Endothelial cell (in vitro differentiated cells): ENCODE data around the gene TLR5. TPM values are rescaled to one million over a fixed set of nuclear protein-coding genes. Genes with fewer than 3 reads are reported as not detected.

Experiments
- DNase-seq: peaks from one replicate; pipeline ENCODE4 v3.0.0; 2021; ENCODE audit warnings: low spot score
- H3K27ac Mint-ChIP-seq: one replicate; pipeline ENCODE4 v1.8.0; 2021; ENCODE audit warnings: mixed read lengths, inconsistent platforms; ENCODE audit not compliant: unreplicated experiment
- H3K27me3 Mint-ChIP-seq: one replicate; pipeline ENCODE4 v1.8.0; 2021; ENCODE audit warnings: mild to moderate bottlenecking, moderate library complexity, mixed read lengths, inconsistent platforms; ENCODE audit not compliant: unreplicated experiment
- H3K36me3 Mint-ChIP-seq: one replicate; pipeline ENCODE4 v1.8.0; 2021; ENCODE audit warnings: mild to moderate bottlenecking, low read depth, mixed read lengths, inconsistent platforms; ENCODE audit not compliant: unreplicated experiment
- H3K4me1 Mint-ChIP-seq: one replicate; pipeline ENCODE4 v1.8.0; 2021; ENCODE audit warnings: mild to moderate bottlenecking, mixed read lengths, inconsistent platforms; ENCODE audit not compliant: unreplicated experiment
- H3K4me3 Mint-ChIP-seq: one replicate; pipeline ENCODE4 v1.8.0; 2021; ENCODE audit warnings: mild to moderate bottlenecking, mixed read lengths, inconsistent platforms; ENCODE audit not compliant: unreplicated experiment
- H3K9me3 Mint-ChIP-seq: one replicate; pipeline ENCODE4 v1.8.0; 2021; ENCODE audit warnings: mixed read lengths, inconsistent platforms; ENCODE audit not compliant: unreplicated experiment
- total RNA-seq: library from RNA; stranded (reverse); fragmentation: NEBNext Ultra II Directional; extraction: Animal tissue kit (Norgen Biotek cat#: 25700); gene quantifications from one replicate; pipeline ENCODE4 v1.2.1, GENCODE V29; 2021; ENCODE audit not compliant: unreplicated experiment
- TF ChIP-seq, protein P1 (sequence below): fragments of 200-600 bp; sonication (generic); IDR thresholded peaks from one replicate; pipeline ENCODE4 v1.5.0; 2021; ENCODE audit warnings: antibody characterized with exemption; ENCODE audit not compliant: unreplicated experiment

TLR5 gene
- total RNA-seq, 1 donor from 2014 or later, result 0.77 TPM

- no peaks in the 10 kb centered on the region for H3K36me3 Mint-ChIP-seq
- TF ChIP-seq, protein P1, sequence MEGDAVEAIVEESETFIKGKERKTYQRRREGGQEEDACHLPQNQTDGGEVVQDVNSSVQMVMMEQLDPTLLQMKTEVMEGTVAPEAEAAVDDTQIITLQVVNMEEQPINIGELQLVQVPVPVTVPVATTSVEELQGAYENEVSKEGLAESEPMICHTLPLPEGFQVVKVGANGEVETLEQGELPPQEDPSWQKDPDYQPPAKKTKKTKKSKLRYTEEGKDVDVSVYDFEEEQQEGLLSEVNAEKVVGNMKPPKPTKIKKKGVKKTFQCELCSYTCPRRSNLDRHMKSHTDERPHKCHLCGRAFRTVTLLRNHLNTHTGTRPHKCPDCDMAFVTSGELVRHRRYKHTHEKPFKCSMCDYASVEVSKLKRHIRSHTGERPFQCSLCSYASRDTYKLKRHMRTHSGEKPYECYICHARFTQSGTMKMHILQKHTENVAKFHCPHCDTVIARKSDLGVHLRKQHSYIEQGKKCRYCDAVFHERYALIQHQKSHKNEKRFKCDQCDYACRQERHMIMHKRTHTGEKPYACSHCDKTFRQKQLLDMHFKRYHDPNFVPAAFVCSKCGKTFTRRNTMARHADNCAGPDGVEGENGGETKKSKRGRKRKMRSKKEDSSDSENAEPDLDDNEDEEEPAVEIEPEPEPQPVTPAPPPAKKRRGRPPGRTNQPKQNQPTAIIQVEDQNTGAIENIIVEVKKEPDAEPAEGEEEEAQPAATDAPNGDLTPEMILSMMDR, result no peak
- H3K9me3 Mint-ChIP-seq, result no peaks in the 10 kb centered on the region
- H3K4me3 Mint-ChIP-seq, result no peak overlapping the region
- H3K27ac Mint-ChIP-seq, result no peak overlapping the region
- H3K4me1 Mint-ChIP-seq, result peaks cover 17% of the 10 kb centered on the region
- DNase-seq, result no peak
- peaks cover 9% of the 10 kb centered on the region for H3K27me3 Mint-ChIP-seq
Observed at GRCh38 chr1:223082914-223083313, 60.1 kb downstream of the TLR5 start.

- TF ChIP-seq, protein P1, result peak; percentile 85
- peak; percentile 88 for DNase-seq
- Mint-ChIP-seq H3K4me1 (peaks cover 30% of the 10 kb centered on the region), H3K36me3 (no peaks in the 10 kb centered on the region), H3K9me3 (no peaks in the 10 kb centered on the region), H3K27ac (no peak overlapping the region), H3K4me3 (no peak overlapping the region), H3K27me3 (peaks cover 13% of the 10 kb centered on the region)
Observed at GRCh38 chr1:223081181-223081994, 61.7 kb downstream of the TLR5 start.

DNA sequence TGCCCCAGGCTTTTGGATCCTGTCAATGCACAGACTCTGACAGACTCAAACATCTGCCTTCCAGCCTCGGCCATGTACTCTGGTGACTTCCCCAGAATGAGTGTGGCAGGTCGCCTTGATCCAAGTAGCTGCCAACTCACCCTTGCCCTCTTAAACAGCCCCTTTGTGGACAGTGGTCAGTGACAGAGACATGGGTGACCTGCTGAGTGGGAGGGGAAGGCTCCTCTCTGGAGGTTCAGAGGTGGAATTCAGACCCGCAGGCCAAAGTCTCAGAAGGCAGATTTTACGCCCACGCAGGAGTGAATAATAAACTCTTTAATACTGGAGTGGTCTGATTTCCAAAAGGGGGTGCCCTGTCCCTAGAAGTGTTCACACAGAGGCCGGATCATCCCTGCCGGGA, 63.5 kb downstream of the TLR5 start:
- DNase-seq, result no peak
- Mint-ChIP-seq H3K4me1 (peaks cover 48% of the 10 kb centered on the region), H3K27me3 (peaks cover 14% of the 10 kb centered on the region), H3K4me3 (no peak overlapping the region), H3K9me3 (no peaks in the 10 kb centered on the region), H3K36me3 (peaks cover 5% of the 10 kb centered on the region), H3K27ac (peak overlapping the region; percentile 52)
- TF ChIP-seq, protein P1, result no peak

GRCh38 chr1:223077247-223077833, 65.7 kb downstream of the TLR5 start:
- DNase-seq, result peak; percentile 21
- H3K9me3 Mint-ChIP-seq, result no peaks in the 10 kb centered on the region
- H3K27ac Mint-ChIP-seq, result peak overlapping the region; percentile 77
- H3K27me3 Mint-ChIP-seq, result peaks cover 13% of the 10 kb centered on the region
- peaks cover 56% of the 10 kb centered on the region for H3K4me1 Mint-ChIP-seq
- H3K4me3 Mint-ChIP-seq, result peak overlapping the region; percentile 70
- TF ChIP-seq, protein P1, result no peak
- peaks cover 7% of the 10 kb centered on the region for H3K36me3 Mint-ChIP-seq

- Mint-ChIP-seq H3K36me3 (peaks cover 10% of the 10 kb centered on the region), H3K9me3 (no peaks in the 10 kb centered on the region), H3K27ac (peak overlapping the region; percentile 77), H3K27me3 (peaks cover 13% of the 10 kb centered on the region), H3K4me3 (no peak overlapping the region), H3K4me1 (peaks cover 52% of the 10 kb centered on the region)
- TF ChIP-seq, protein P1, result no peak
- no peak for DNase-seq
Observed at GRCh38 chr1:223076362-223076761, 66.7 kb downstream of the TLR5 start.
